Measurements from ENCODE around the gene ASTN1.

ASTN1 gene

GRCh38 chr1:177163844-177164379, 600 bp downstream of the ASTN1 start:
- DNase-seq, result no peak

GRCh38 chr1:177162243-177162642, 2.3 kb downstream of the ASTN1 start:
- no peak for DNase-seq

DNA sequence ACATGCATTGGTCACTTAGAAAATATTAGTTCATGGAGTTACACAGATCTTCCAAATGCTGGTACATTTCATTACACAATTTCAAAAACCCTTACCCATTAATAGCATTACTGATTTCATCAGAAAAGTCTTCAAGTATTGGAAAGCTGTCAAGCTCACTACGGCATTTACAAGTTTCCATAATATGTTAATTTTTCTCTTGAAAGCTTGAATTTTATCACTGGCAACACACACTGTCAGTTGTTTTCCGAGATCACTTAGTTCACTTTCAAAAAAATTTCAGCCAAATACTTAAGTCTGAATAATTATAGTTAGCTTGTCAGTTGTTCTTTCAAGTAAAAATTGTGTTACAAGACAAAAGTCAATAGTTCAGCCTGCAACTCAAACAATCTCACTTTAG, 18.0 kb downstream of the ASTN1 start:
- no peak for DNase-seq

DNA sequence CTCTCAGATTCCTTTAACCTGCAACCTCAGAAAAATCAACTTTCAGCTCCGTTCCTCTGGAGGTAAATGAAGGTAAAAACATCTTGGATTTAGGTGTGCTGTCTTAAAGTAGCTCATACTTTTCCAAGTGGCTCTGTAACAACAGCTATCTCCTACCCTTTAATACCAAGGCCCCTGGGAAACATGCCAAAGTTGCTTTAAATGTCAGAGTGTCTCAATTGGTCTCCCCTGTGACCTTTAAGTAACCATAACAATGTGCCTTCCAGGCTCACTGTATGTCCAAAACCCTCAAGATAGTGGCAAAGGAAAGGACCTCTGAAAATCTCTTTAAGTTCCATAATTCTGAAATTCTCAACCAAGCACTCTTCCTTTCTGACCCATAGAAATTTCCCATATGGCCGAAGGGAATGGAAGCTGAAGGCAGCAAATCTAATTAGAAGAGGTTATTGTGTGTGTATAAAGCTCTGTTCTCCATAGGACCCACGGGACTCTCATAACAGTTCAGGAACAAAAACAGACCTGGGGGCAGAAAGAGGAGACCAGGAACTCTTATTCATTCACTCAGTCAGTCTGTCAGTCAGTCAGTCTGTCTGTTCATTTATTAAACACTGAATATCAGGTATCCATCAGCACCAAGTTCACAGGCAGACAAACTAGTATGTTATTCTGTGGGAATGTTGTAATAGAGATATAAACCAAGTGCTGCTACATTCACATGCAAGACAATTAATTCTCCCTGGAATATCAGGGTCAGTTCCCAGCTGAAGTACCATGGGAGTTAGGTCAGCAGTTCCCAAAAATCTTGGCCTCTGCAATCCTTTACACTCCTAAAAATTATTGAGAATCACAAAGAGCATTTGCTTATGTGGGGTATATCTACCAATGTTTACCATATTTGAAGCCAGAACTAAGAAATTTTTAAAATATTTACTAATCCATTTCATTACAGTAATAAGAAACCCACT, 19.1 kb downstream of the ASTN1 start:
- DNase-seq, result no peak

- DNase-seq, result no peak
Measured at GRCh38 chr1:177142791-177143271, 21.7 kb downstream of the ASTN1 start.

GRCh38 chr1:177142010-177142409, 22.5 kb downstream of the ASTN1 start:
- DNase-seq, result no peak

DNA sequence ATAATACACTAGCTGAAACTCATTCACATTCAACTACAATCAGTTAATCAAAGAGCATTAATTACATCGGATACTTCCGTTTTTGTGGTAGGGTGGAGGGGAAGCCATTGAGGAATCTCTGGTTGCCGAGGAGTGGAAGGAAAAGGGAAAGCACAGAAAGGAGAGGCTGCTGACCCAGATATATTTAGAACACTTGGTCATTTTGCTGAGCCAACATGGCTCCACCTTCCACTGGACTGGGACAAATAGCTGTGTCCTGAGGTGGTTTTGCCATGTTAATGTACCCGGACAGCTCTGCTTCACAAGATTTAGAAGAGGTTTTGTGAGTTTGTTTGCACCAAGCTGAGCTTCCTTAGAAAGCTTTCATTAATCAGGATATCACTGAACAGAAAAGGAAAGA, 26.2 kb downstream of the ASTN1 start:
- DNase-seq, result no peak

GRCh38 chr1:177137814-177138213, 26.7 kb downstream of the ASTN1 start:
- no peak for DNase-seq

- DNase-seq, result no peak
Measured at GRCh38 chr1:177135250-177135649, 29.3 kb downstream of the ASTN1 start.

GRCh38 chr1:177133977-177134538, 30.5 kb downstream of the ASTN1 start:
- DNase-seq, result no peak

- DNase-seq, result no peak
Measured at GRCh38 chr1:177132141-177132540, 32.4 kb downstream of the ASTN1 start.

DNA sequence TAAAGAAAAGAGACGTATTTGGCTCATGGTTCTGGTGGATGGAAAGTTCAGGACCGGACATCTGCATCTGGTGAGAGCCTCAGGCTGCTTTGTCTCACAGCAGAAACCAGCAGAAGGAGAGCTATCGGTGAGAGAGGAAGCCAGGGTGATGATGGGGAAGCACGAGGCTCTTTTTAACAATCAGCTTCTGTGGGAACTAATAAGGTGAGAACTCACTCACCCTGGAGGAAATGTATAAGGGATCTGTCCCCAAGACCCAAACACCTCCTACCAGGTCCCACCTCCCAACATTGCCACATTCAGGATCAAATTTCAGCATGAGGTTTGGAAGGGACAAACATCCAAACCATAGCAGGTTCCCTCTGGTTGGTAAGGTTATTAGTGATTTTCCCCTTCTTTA, 32.8 kb downstream of the ASTN1 start:
- DNase-seq, result no peak

DNA sequence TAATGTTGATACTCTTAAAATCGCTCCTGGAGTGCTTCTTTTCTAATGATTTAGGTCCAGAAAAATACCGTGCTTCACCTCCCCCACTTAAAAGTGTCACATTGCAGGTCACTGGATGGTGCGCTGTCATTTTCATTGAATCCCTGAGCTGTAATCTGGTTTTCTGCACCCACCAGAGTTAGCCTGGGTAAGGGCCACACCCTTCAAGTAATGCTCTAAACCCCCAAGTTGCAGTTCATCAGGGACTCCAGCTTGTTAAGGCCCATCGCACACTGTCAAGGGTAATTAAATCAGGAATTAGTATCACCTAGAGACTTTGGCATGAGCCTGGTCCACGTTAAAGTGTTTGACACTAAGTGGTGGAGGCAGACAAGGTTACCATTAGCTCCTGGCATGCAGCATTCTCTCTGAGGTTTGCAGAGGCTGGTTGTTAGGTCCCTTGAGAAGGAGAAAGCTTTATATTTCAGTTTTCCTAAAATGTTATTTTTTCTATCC, 34.0 kb downstream of the ASTN1 start:
- DNase-seq, result no peak

DNA sequence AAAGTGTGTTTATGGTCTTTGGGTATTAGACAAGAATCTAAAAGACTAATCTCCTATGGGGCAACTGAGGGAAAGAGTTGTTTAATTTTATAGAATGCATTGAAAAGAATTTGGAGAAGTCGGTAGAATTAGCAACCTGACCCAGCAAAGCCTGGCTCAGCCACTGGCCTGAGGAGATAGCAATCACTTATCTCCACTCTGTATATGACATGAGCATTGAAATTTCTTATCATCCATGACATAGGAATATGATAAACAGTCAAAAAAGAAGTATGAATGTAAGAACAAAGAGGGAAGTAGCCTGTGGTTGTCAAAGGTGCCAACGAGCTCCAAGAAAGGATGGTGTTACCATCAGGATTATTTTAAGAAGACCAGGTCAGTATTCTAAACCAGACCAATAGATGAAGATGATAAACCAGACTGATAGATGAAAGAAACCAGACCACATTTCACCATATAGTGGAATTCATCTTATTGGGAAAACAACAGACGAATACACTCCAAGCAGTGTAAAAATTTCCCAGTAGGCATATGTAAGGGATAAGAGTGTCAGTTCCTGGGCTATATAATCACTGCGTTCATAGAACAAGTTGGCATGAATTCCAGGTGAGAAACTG, 35.7 kb downstream of the ASTN1 start:
- no peak for DNase-seq

DNA sequence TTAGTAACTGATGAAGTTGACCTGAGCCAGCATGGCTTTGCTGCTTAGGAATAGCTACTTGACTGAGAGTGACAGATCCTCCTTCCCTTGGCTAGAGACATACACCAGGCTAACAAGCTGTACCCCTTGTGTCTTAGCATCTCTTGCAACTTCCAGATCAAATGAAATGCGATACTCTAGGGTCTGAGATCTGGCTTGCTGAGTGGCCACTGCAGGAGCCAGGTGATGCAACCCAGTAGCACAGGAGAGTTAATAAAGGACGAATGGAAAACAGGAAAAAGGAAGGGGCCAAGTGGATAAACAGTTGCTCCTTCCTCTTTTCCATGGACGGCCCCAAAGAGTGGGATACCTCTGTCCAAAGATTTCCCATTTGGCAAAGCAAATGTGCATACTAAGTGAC, 38.2 kb downstream of the ASTN1 start:
- DNase-seq, result no peak

DNA sequence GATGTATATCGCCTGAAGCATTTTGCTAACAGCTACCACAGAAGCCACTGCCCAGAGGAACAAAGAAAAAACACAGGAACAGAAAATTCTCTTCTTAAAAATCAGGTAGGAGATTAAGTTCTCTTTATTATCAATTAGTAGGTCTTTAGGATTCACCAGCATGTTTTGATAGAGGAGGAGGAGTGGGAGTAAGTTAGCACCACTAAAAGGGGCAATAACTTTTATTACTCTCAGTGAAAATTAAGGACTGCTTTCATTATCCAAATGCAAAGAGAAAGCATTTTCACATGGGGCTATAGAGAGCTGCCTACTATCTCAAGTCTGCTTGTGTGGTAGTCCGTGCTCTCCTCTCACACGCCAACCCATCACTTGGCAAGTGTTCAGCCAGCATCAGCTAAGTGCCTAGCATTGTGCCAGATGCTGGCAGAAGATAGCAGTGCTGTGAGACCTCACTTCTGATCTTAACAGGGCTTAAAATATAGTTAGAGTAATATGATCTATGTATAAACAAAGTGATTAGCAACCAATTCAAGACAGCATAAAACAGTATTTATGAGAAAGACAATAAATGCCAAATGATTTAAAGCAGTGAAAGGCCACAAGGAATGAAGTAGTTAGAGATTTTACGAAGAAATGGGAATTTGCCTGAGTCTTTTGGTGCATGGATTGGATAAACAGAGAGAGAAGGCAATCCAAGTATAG, 39.8 kb downstream of the ASTN1 start:
- DNase-seq, result no peak

GRCh38 chr1:177122461-177123251, 41.9 kb downstream of the ASTN1 start:
- DNase-seq, result no peak

DNA sequence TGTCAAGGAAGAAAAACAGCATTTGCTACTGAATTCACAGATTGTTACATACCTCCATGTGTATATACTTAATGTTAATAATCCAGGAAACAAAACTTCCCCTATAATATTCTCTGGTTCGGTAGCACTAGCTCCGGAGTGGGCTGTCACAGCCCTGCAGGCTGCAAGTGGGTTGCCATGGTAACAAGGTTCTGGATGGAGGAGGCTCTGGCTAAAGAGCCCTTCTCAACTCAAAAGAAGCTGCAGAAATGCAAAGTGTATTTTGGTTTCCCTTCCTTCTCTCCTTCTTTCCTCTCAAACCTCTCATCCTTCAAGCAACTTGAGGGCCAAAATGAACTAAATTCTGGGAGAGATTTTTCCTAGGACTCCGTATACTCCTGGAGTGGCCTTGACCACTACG, 45.2 kb downstream of the ASTN1 start:
- no peak for DNase-seq

DNA sequence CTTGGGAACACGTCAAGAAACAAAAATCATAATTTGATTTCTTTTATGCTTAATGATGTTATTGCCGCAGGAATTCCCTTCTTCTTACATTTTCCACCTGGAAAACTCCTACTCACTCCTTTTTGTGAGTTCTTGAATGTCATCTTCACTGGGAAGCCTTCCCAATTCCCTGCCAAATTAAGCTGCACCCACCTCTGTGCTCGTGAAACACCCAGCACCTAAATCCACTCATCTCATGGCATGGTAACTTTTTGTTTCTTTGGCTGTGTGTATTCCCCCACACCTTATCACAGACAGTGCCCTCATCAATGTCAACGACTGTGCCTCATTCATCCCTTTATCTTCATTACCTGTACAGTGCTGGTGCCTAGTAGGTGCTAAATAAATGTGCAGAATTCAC, 45.6 kb downstream of the ASTN1 start:
- no peak for DNase-seq

DNA sequence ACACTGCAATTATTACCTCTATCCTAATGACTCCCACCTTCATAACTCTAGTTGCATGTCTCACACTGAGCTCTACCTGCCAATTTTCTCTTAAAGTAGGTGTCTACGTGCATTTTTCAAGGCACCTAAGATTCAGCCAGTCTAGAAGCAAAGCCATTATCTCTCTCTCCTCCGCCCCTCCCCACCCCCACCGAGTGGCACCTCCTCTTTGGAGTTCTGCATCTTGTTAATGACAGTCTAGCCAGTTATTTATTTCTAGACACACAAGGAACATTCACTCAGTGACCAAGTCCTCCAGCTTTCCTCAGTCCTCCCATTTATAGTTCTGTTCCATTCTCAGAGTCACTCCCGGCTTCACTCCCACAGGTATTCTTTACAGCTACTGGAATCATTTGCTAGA, 47.6 kb downstream of the ASTN1 start:
- no peak for DNase-seq

GRCh38 chr1:177106614-177107365, 57.7 kb downstream of the ASTN1 start:
- DNase-seq, result no peak
